Hepatocyte (in vitro differentiated cells): ENCODE measurements around the gene DIAPH2.

Experiments used
- CTCF ChIP-seq: fragments of 200-600 bp; sonication (generic); IDR thresholded peaks from 2 replicates; pipeline ENCODE4 v1.5.1; 2016; ENCODE audit warnings: antibody characterized with exemption, mild to moderate bottlenecking; ENCODE audit not compliant: poor library complexity
- EZH2 ChIP-seq: fragments of 200-600 bp; sonication (generic); IDR thresholded peaks from 2 replicates; pipeline ENCODE4 v1.6.1; 2016; ENCODE audit warnings: antibody characterized with exemption, mild to moderate bottlenecking, borderline replicate concordance
- EZH2phosphoT487 ChIP-seq: fragments of 200-600 bp; sonication (generic); IDR thresholded peaks from one replicate; pipeline ENCODE4 v1.6.1; 2018; ENCODE audit warnings: antibody characterized with exemption, mild to moderate bottlenecking, low read depth, moderate library complexity; ENCODE audit not compliant: unreplicated experiment, severe bottlenecking

GRCh38 chrX:97490656-97491055, 806.0 kb downstream of the DIAPH2 start:
- no peak for TF ChIP-seq EZH2
- no peak for TF ChIP-seq CTCF
- no peak for TF ChIP-seq EZH2phosphoT487
